Stimulated activated memory B cell treated with anti-CD40 and anti-IgM and Interleukin-4, amounts not matched to agents 10 μg/mL and 1 μg/mL and 100 μg/mL, for 72 hours (primary cell): Measurements from ENCODE around the gene AOAH.
"Not testable (repeated sequence)": the region's sequence is repeated elsewhere in the genome, so short reads cannot be mapped to it uniquely, and the experiment has no call there.

ENCODE experiments used
- ATAC-seq: fragments of 150-1000 bp; cut with Tn5 transposase; 2 replicates; pipeline ENCODE4 v1.10.0; 2021
- H3K27ac Mint-ChIP-seq: one replicate; pipeline ENCODE4 v1.8.0; 2022; ENCODE audit warnings: mild to moderate bottlenecking, mixed read lengths
- H3K27me3 Mint-ChIP-seq: one replicate; pipeline ENCODE4 v1.8.0; 2022; ENCODE audit warnings: mixed read lengths
- H3K36me3 Mint-ChIP-seq: one replicate; pipeline ENCODE4 v1.8.0; 2022; ENCODE audit warnings: mixed read lengths
- H3K4me1 Mint-ChIP-seq: one replicate; pipeline ENCODE4 v1.8.0; 2022; ENCODE audit warnings: mixed read lengths
- H3K4me3 Mint-ChIP-seq: one replicate; pipeline ENCODE4 v1.8.0; 2022; ENCODE audit warnings: mild to moderate bottlenecking, moderate library complexity, mixed read lengths
- H3K9me3 Mint-ChIP-seq: one replicate; pipeline ENCODE4 v1.8.0; 2022; ENCODE audit warnings: mixed read lengths

AOAH gene

DNA sequence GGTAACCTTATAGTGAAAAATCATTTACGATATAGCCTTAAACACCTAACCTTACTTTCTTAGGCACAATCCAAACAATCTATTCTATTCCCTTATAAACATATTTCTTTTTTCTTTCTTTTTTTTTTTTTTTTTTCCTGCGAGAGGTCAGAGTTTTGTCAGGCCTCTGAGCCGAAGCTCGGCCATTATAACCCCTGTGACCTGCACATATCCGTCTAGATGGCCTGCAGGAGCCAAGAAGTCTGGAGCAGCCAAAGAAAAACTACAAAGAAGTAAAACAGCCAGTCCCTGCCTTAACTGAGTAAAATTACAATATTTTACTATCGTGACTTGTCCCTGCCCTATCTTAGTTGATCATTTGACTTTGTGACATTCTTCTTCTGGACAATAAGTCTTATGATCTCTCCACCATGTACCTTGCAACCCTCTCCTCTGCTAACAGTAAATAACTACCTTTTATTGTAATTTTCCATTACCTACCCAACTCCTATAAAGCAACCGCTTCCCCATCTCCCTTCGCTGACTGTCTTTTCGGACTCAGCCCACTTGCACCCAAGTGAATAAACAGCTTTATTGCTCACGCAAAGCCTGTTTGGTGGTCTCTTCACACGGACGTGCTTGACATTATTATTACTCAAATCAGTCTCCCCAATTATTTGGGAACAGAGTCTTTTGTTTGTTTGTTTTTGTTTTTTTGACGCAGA lies 64.5 kb downstream of the AOAH start:
- Mint-ChIP-seq H3K4me1 (no peaks in the 10 kb centered on the region), H3K9me3 (no peaks in the 10 kb centered on the region), H3K36me3 (peaks cover 8% of the 10 kb centered on the region), H3K27ac (no peak overlapping the region), H3K27me3 (no peaks in the 10 kb centered on the region), H3K4me3 (no peak overlapping the region)
- ATAC-seq = no peak

DNA sequence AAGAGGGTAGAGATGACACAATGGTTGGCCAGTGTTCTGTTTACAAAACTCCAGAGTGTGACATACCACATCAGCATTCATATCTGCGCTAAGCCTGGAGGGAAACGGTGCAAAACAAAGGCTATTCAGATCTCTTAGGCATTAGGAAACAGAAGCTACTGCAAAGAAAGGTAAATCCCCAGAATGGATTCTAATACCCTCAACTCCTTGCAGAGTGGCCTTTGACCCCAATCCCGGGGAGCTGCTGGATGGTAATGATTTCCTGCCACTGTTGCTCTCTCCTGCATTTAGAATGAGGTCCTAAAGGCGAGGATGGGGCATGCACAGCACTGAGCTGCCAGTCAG lies 65.2 kb downstream of the AOAH start:
- H3K27ac Mint-ChIP-seq = no peak overlapping the region
- no peaks in the 10 kb centered on the region for H3K4me1 Mint-ChIP-seq
- no peaks in the 10 kb centered on the region for H3K9me3 Mint-ChIP-seq
- peaks cover 8% of the 10 kb centered on the region for H3K36me3 Mint-ChIP-seq
- H3K27me3 Mint-ChIP-seq = no peaks in the 10 kb centered on the region
- no peak for ATAC-seq
- H3K4me3 Mint-ChIP-seq = no peak overlapping the region

DNA sequence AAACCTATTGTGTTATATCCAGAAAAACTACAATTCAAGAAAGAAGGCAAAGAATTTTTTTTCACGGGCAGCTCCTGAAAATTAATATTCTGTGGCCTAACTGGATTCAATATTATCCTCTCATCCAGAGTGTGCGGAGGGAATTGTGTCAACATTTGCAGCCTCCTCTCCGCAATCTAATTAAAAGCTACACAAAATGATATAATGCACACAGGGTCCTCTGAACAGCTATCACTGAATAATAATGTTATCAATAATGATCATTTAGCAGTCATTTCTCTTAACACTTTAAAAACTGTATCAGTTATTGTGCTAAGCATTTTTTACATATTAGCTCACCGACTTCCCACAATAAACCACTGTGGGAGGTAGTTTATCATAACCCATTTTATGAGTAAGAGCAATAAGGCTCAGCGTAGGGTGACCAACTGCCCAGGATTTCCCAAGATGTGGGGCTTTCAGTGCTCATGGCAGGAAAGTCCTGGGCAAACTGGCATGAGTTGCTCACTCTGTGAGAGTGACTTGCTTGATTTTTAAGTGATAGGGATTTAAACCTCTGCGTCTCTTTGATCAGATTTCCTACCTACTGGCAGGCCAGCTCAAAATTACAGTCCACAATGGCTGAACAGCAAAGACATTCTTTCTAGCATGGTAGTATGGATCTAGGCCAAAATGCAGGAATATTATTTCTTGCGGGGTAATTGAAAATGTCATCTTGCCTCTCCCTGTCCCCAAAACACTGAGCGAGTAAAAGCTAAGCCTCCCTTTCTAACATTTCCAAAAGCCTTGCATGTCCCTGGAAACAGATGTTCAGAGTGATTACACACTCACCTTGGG lies 65.7 kb downstream of the AOAH start:
- H3K4me1 Mint-ChIP-seq = no peaks in the 10 kb centered on the region
- H3K27me3 Mint-ChIP-seq = no peaks in the 10 kb centered on the region
- no peak overlapping the region for H3K4me3 Mint-ChIP-seq
- H3K9me3 Mint-ChIP-seq = no peaks in the 10 kb centered on the region
- H3K27ac Mint-ChIP-seq = no peak overlapping the region
- no peak for ATAC-seq
- H3K36me3 Mint-ChIP-seq = peaks cover 8% of the 10 kb centered on the region

DNA sequence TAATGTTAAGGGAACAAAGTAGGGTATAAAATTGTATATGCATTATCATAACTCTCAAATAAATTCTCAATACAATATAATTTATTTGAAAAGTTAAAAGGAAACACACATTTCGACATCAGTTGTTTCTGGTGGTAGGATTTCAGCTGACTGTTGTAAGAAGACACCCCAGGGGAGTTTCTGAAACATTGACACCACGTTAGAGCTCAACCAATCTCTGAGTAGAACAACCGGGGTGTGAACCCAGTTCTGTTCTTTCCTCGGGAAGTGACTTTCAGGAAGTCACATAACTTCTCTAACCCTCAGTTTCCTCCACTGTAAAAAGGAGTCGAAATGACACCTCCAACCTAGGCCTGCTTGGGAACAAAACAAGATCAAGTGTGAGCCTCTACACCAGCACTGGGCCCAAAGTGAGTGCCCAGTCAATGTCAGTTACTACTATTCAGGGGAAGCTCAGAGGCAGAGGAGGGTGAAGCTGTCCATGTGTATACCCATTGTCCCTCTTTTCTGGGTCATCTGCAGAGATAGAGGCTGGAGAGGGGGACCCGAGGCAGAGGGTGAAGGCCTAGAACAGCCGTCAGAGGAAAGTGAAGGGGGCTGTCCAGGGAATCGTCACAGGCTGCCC lies 67.1 kb downstream of the AOAH start:
- Mint-ChIP-seq H3K27ac (no peak overlapping the region), H3K36me3 (peaks cover 8% of the 10 kb centered on the region), H3K9me3 (no peaks in the 10 kb centered on the region), H3K27me3 (peaks cover 8% of the 10 kb centered on the region), H3K4me1 (no peaks in the 10 kb centered on the region), H3K4me3 (no peak overlapping the region)
- no peak for ATAC-seq

DNA sequence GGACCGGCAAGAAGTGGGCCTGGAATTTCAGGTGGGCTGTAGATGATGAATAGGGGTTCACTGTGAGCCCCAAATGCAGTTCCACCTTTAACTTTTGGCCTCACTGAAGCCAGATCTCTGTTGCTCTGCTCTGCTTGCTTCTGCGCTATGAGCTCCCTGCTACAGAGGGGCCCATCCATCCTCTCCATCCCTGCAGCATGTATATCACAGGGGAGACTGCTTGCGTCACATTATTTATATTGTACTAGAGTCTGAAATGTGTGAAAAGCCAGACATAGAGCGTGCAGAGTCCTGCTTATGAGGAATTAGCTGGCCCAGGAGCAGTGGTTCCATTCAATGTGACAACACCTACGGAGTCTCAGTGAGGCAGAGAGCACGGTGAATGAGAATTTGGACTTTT lies 69.9 kb downstream of the AOAH start:
- H3K27me3 Mint-ChIP-seq = peaks cover 15% of the 10 kb centered on the region
- no peak overlapping the region for H3K27ac Mint-ChIP-seq
- no peak for ATAC-seq
- H3K4me1 Mint-ChIP-seq = no peaks in the 10 kb centered on the region
- H3K36me3 Mint-ChIP-seq = peaks cover 8% of the 10 kb centered on the region
- no peaks in the 10 kb centered on the region for H3K9me3 Mint-ChIP-seq
- H3K4me3 Mint-ChIP-seq = no peak overlapping the region

DNA sequence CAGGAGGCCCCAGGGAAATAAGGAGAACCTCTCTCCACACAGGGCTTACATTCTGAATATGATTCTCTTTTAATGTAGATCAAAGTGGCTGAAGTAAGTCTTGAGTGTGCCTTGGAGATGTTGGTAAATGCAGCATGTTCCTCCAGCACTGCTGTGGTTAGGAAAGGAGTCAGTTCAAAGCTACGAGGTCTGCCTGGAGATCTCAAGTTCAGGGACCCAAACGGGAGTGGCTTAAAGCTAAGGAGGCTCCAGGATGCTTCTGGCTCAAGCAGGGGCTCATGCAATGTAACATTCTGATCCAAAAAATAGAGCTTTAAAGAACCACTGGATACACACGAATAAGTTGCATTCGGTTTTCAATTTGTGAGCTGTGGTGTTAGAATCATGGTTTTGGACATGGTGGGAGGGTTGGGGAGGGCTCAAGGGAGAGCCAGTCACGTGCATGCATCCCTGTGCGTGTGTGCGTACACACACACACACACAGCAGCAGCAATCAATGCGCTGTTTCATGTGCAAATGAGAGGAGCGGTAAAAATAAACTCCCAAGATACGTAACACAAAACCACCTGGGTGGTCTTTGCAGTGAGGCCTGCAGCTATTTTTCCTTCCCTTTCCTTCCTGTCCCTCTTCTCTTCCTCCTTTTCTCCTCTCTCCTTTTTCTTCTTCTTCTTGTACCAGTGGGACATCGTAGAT lies 70.5 kb downstream of the AOAH start:
- ATAC-seq = no peak
- Mint-ChIP-seq H3K27ac (no peak overlapping the region), H3K4me3 (no peak overlapping the region), H3K27me3 (peaks cover 15% of the 10 kb centered on the region), H3K9me3 (no peaks in the 10 kb centered on the region), H3K36me3 (peaks cover 8% of the 10 kb centered on the region), H3K4me1 (no peaks in the 10 kb centered on the region)

DNA sequence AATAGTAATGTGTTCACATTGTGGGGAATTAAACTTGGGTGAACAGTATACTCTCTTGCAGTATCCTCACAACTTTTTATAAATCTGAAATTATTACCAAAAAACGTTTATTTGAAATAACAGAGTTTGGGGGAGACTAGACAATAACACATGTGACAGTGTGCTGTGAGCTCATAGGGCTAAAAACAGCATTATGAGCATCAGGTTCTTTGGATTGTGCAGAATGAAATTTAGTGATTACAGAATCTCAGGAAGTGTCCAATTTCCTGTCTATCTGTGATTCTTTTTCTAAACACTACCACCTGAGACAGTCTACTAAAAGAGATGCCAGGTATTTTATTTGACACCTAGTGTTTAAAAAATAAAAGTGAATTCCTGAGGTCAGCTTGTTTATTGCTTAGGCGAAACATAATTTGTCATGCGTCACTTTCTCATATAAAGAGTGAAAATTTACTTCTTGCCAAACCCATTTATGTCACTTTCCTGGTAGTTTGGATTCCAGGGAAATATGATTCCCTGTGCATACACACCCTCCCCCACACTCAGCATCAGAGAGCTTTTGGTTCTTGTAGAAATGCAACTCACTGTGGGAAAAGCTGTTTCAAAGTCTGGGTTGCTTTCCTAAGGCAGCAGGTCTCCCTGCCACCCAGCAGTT lies 71.2 kb downstream of the AOAH start:
- no peaks in the 10 kb centered on the region for H3K4me1 Mint-ChIP-seq
- H3K27ac Mint-ChIP-seq = no peak overlapping the region
- ATAC-seq = no peak
- peaks cover 15% of the 10 kb centered on the region for H3K27me3 Mint-ChIP-seq
- no peaks in the 10 kb centered on the region for H3K9me3 Mint-ChIP-seq
- no peak overlapping the region for H3K4me3 Mint-ChIP-seq
- H3K36me3 Mint-ChIP-seq = peaks cover 8% of the 10 kb centered on the region

DNA sequence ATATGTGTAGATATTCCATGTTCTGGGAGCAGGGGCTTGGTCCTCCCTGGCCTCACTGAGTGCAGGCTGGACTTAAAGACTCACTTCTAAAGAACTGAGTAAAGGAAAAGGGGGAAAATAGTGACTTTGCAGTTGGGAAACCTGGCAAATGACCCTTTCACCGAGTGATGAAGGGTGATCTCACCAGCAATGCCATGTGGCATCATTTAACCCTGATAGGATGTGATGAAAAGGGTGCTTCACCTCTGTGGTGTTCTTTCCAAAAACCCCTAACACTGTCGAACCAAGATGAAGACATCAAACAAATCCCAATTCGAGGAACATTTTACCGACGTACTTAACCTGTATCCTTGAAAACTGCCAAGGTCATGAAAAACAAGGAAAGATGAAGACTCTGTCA lies 71.9 kb downstream of the AOAH start:
- peaks cover 8% of the 10 kb centered on the region for H3K36me3 Mint-ChIP-seq
- H3K27me3 Mint-ChIP-seq = peaks cover 15% of the 10 kb centered on the region
- H3K27ac Mint-ChIP-seq = no peak overlapping the region
- no peaks in the 10 kb centered on the region for H3K9me3 Mint-ChIP-seq
- no peak overlapping the region for H3K4me3 Mint-ChIP-seq
- no peaks in the 10 kb centered on the region for H3K4me1 Mint-ChIP-seq
- no peak for ATAC-seq

- Mint-ChIP-seq H3K36me3 (peaks cover 8% of the 10 kb centered on the region), H3K4me3 (no peak overlapping the region), H3K9me3 (no peaks in the 10 kb centered on the region), H3K27ac (no peak overlapping the region), H3K27me3 (peaks cover 15% of the 10 kb centered on the region), H3K4me1 (no peaks in the 10 kb centered on the region)
- ATAC-seq = no peak
Measured at GRCh38 chr7:36651404-36651803, 72.9 kb downstream of the AOAH start.

GRCh38 chr7:36650766-36651312 lies 73.5 kb downstream of the AOAH start:
- H3K27me3 Mint-ChIP-seq = peaks cover 15% of the 10 kb centered on the region
- H3K4me3 Mint-ChIP-seq = no peak overlapping the region
- peaks cover 2% of the 10 kb centered on the region for H3K36me3 Mint-ChIP-seq
- no peak for ATAC-seq
- H3K9me3 Mint-ChIP-seq = no peaks in the 10 kb centered on the region
- no peak overlapping the region for H3K27ac Mint-ChIP-seq
- H3K4me1 Mint-ChIP-seq = no peaks in the 10 kb centered on the region

DNA sequence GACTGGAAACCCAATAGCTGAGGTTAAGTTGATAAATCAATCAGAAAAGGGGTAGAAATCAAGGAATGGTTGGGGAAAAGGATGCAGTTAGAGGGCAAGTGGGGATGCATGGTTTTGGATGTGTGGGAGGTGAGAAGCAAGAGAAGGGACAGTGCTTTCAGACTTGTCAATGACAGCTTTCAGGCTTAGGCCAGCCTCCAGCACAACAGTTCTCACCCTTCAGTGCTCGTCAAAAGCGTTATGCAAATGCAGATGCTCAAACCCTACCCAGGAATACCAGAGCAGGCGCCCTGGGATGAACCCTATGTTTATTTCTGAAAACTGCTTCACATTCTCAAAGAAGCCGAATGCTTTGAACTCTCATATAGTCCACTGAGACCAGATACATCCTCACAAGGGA lies 74.0 kb downstream of the AOAH start:
- Mint-ChIP-seq H3K27ac (no peak overlapping the region), H3K9me3 (no peaks in the 10 kb centered on the region), H3K27me3 (peaks cover 15% of the 10 kb centered on the region), H3K36me3 (no peaks in the 10 kb centered on the region), H3K4me3 (no peak overlapping the region), H3K4me1 (no peaks in the 10 kb centered on the region)
- no peak for ATAC-seq

- not testable (repeated sequence) for H3K27ac Mint-ChIP-seq, H3K36me3 Mint-ChIP-seq, H3K4me3 Mint-ChIP-seq, H3K9me3 Mint-ChIP-seq, H3K4me1 Mint-ChIP-seq, ATAC-seq
- H3K27me3 Mint-ChIP-seq = peaks cover 15% of the 10 kb centered on the region
Measured at GRCh38 chr7:36649319-36649718, 75.0 kb downstream of the AOAH start.

DNA sequence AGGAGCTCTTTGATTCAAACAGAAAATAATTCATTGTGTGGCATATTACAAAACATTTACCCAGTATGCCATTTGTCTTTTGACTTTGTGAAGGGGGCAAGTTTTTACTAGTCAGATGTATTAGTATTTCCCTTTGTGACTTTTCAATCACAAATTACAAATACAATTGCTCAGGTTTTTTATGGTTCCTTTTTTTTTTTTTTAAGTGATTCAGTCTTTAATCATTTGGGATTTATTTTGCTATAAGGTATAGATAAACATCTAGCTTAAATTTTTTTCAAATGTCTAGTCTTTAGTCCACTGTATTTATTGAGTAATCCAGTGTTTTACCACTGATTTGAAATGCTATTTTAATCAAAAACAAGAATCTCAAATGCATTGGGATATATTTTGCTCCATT lies 75.9 kb downstream of the AOAH start:
- H3K27ac Mint-ChIP-seq = no peak overlapping the region
- no peak overlapping the region for H3K4me3 Mint-ChIP-seq
- no peak for ATAC-seq
- no peaks in the 10 kb centered on the region for H3K9me3 Mint-ChIP-seq
- H3K36me3 Mint-ChIP-seq = no peaks in the 10 kb centered on the region
- no peaks in the 10 kb centered on the region for H3K4me1 Mint-ChIP-seq
- peaks cover 15% of the 10 kb centered on the region for H3K27me3 Mint-ChIP-seq

- Mint-ChIP-seq H3K4me3 (no peak overlapping the region), H3K36me3 (no peaks in the 10 kb centered on the region), H3K27me3 (peaks cover 8% of the 10 kb centered on the region), H3K4me1 (peaks cover 5% of the 10 kb centered on the region), H3K9me3 (no peaks in the 10 kb centered on the region), H3K27ac (no peak overlapping the region)
- ATAC-seq = no peak
Measured at GRCh38 chr7:36644625-36645422, 79.5 kb downstream of the AOAH start.
